Measurements from ENCODE around the gene DGKG. TPM values are rescaled to one million over a fixed set of nuclear protein-coding genes. Genes with fewer than 3 reads are reported as not detected.

DGKG gene
- total RNA-seq, 6 experiments from 2014 or later: 1.5 to 3.6 (median 2.0) TPM

DNA sequence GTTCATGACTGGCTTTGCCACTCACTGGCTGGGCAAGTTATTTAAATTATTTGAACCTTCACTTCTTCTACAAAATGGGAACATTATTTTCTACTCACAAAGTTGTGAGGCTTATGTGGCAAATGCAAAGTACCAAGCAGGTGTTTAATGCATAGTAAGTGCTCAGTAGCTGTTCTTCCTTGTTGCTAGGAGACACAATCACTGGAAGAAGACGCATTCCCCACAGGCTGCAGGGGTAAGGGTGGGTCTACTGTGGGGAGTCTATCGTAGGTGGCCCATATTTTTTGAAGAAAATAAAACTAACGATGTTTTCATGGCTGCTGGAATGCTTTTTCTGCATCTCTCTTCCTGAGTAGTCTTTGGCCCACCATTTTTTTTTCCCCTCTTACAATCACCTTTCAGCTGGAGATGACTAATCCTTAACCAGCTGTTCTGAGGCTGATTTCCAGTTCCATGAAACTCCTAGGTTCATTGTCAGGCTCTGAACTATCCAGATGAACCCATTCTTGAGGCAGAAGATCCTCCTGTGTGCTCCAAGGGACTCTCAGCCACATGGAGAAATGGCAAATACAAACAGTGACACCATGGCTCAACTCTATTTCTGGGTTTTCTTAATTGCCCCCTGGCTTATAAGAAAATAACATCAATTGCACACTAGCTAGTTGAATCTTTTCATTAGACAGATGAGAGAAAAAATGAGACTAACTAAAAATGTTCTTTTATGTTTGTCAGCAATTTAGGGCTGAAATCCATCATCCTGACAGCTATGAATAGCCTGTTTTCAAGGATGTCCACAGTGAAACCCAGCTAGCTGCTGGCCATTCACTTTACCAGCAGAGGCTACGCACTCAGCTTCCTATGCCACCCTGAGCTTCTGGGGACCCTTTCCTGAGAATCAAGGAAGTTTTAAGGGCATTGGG, 144.9 kb downstream of the DGKG start:
- no peak for TF ChIP-seq POLR2A (IDR thresholded peaks at IDR 0.05)
- no peak for TF ChIP-seq CTCF (IDR thresholded peaks at IDR 0.05)
- Histone ChIP-seq H3K27ac (no peak overlapping the region), H3K36me3 (no peaks in the 10 kb centered on the region), H3K4me3 (no peak overlapping the region), H3K27me3 (no peaks in the 10 kb centered on the region), H3K4me1 (no peaks in the 10 kb centered on the region), H3K9me3 (no peaks in the 10 kb centered on the region)
- intact Hi-C loops (cut with DNase I): no loop called here
- ATAC-seq (no peak), DNase-seq (no peak)
- WGBS (ENCODE audit: insufficient coverage, low coverage, low lambda C conversion rate, missing lambda C conversion rate): 78% methylated on average over 4 of the region's 4 CpGs

GRCh38 chr3:186214670-186215069, 147.4 kb downstream of the DGKG start:
- H3K4me3 ChIP-seq: no peak overlapping the region
- ATAC-seq (no peak), DNase-seq (no peak)
- H3K27ac ChIP-seq: no peak overlapping the region
- no peaks in the 10 kb centered on the region for H3K27me3 ChIP-seq
- intact Hi-C loops (cut with DNase I): no loop called here
- 71% methylated on average over 2 of the region's 2 CpGs for WGBS (ENCODE audit: insufficient coverage, low coverage, low lambda C conversion rate, missing lambda C conversion rate)
- TF ChIP-seq POLR2A (IDR thresholded peaks at IDR 0.05): no peak
- no peak for TF ChIP-seq CTCF (IDR thresholded peaks at IDR 0.05)
- no peaks in the 10 kb centered on the region for H3K9me3 ChIP-seq
- no peaks in the 10 kb centered on the region for H3K4me1 ChIP-seq
- no peaks in the 10 kb centered on the region for H3K36me3 ChIP-seq

GRCh38 chr3:186213946-186214345, 148.1 kb downstream of the DGKG start:
- Histone ChIP-seq H3K4me3 (no peak overlapping the region), H3K36me3 (no peaks in the 10 kb centered on the region), H3K27me3 (no peaks in the 10 kb centered on the region), H3K27ac (no peak overlapping the region), H3K4me1 (no peaks in the 10 kb centered on the region), H3K9me3 (no peaks in the 10 kb centered on the region)
- TF ChIP-seq CTCF (IDR thresholded peaks at IDR 0.05) (no peak), POLR2A (IDR thresholded peaks at IDR 0.05) (no peak)
- intact Hi-C loops (cut with DNase I): no loop called here
- ATAC-seq: peak in 1 of 4 donors; percentile 40
- DNase-seq: no peak
- WGBS (ENCODE audit: insufficient coverage, low coverage, low lambda C conversion rate, missing lambda C conversion rate): 47% methylated on average over 4 of the region's 4 CpGs

- 67% methylated on average over 3 of the region's 3 CpGs for WGBS (ENCODE audit: insufficient coverage, low coverage, low lambda C conversion rate, missing lambda C conversion rate)
- H3K27ac ChIP-seq: no peak overlapping the region
- TF ChIP-seq CTCF (IDR thresholded peaks at IDR 0.05) (no peak), POLR2A (IDR thresholded peaks at IDR 0.05) (no peak)
- intact Hi-C loops (cut with DNase I): no loop called here
- no peaks in the 10 kb centered on the region for H3K9me3 ChIP-seq
- H3K4me3 ChIP-seq: no peak overlapping the region
- no peaks in the 10 kb centered on the region for H3K27me3 ChIP-seq
- DNase-seq (no peak), ATAC-seq (no peak)
- H3K4me1 ChIP-seq: no peaks in the 10 kb centered on the region
- H3K36me3 ChIP-seq: no peaks in the 10 kb centered on the region
Observed at GRCh38 chr3:186212611-186213010, 149.4 kb downstream of the DGKG start.

Data from right lobe of liver (tissue), 6 donors.